ENCODE measurements around the gene STH. TPM values are rescaled to one million over a fixed set of nuclear protein-coding genes. Genes with fewer than 3 reads are reported as not detected.

STH gene
- total and polyA plus RNA-seq, 9 of the 15 experiments (the other 6 are each of a cell fraction or from before 2014, with no cell fraction given): not detected

GRCh38 chr17:45964634-45965033 is 34.4 kb upstream of the STH start:
- no peak overlapping the region for H3K4me2 ChIP-seq (ENCODE audit: insufficient read depth, low read length)
- H3K4me3 ChIP-seq: no peak overlapping the region
- in situ Hi-C loops (cut with MboI) (no loop called here), intact Hi-C loops (cut with micrococcal nuclease) (no loop called here)
- 0 out of 2 replicates have a peak, but pooled peaks cover 3% of the 10 kb centered on the region for H4K20me1 ChIP-seq (replicated peaks; ENCODE audit: control insufficient read depth, insufficient read depth, low read length)
- FAIRE-seq: no peak
- 0% methylated on average over 2 of the region's 4 CpGs for WGBS (ENCODE audit: insufficient coverage, low coverage, missing lambda C conversion rate)
- no peak for ATAC-seq
- no peaks in the 10 kb centered on the region; a peak in 2 of 5 replicates for H3K4me1 ChIP-seq (replicated peaks in 1 of 2; ENCODE audit: control insufficient read depth in 2 of 2, insufficient read depth in 2 of 2, low read length in 2 of 2)
- no peak overlapping the region for H2AFZ ChIP-seq (ENCODE audit: low read depth, low read length)
- no peaks in the 10 kb centered on the region for H3K9me3 ChIP-seq (replicated peaks; ENCODE audit: control insufficient read depth, insufficient read depth, low read depth, low read length)
- H3K79me2 ChIP-seq (ENCODE audit: control insufficient read depth, insufficient read depth, low read length): no peaks in the 10 kb centered on the region
- no peak for DNase-seq (ENCODE audit: extremely low read depth in 1 of 4, low spot score in 3 of 4)
- H3K27ac ChIP-seq (ENCODE audit: extremely low read depth, low read depth, low read length): no peak overlapping the region
- POLR2A ChIA-PET: no interaction called here
- H3K9me1 ChIP-seq (ENCODE audit: control insufficient read depth, insufficient read depth, low read length): no peaks in the 10 kb centered on the region
- TF ChIP-seq POU5F1 (IDR thresholded peaks at IDR 0.05; ENCODE audit: borderline replicate concordance, low read depth, low read length, partially characterized antibody): no peak
- BruUV-seq (replicated peaks): no TSS peak
- no peak overlapping the region for H3K9ac ChIP-seq (ENCODE audit: insufficient read depth in 1 of 2, low read depth in 2 of 2, low read length in 2 of 2)
- peaks cover 21 to 49% of the 10 kb centered on the region in 2 experiments for H3K27me3 ChIP-seq (ENCODE audit: control insufficient read depth in 2 of 2, insufficient read depth in 2 of 2, low read length in 2 of 2)
- H3K36me3 ChIP-seq (ENCODE audit: control insufficient read depth, insufficient read depth, low read length): no peaks in the 10 kb centered on the region
- CTCF ChIA-PET (ENCODE audit: low intra/inter-chr PET ratio): no interaction called here

- BruUV-seq (replicated peaks): no TSS peak
- H3K9me3 ChIP-seq (replicated peaks; ENCODE audit: control insufficient read depth, insufficient read depth, low read depth, low read length): no peaks in the 10 kb centered on the region
- H4K20me1 ChIP-seq (replicated peaks; ENCODE audit: control insufficient read depth, insufficient read depth, low read length): 0 out of 2 replicates have a peak, but pooled peaks cover 3% of the 10 kb centered on the region
- H3K36me3 ChIP-seq (ENCODE audit: control insufficient read depth, insufficient read depth, low read length): no peaks in the 10 kb centered on the region
- FAIRE-seq (no peak), DNase-seq (ENCODE audit: extremely low read depth in 1 of 4, low spot score in 3 of 4) (no peak), ATAC-seq (no peak)
- ChIA-PET CTCF (ENCODE audit: low intra/inter-chr PET ratio) (no interaction called here), POLR2A (no interaction called here)
- 0% methylated on average over 4 of the region's 4 CpGs for WGBS (ENCODE audit: insufficient coverage, low coverage, missing lambda C conversion rate)
- intact Hi-C loops (cut with micrococcal nuclease) (no loop called here), in situ Hi-C loops (cut with MboI) (no loop called here)
- TF ChIP-seq, protein P1, sequence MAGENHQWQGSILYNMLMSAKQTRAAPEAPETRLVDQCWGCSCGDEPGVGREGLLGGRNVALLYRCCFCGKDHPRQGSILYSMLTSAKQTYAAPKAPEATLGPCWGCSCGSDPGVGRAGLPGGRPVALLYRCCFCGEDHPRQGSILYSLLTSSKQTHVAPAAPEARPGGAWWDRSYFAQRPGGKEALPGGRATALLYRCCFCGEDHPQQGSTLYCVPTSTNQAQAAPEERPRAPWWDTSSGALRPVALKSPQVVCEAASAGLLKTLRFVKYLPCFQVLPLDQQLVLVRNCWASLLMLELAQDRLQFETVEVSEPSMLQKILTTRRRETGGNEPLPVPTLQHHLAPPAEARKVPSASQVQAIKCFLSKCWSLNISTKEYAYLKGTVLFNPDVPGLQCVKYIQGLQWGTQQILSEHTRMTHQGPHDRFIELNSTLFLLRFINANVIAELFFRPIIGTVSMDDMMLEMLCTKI (IDR thresholded peaks at IDR 0.05; ENCODE audit: partially characterized antibody): no peak
- no peak for TF ChIP-seq ARNT (IDR thresholded peaks at IDR 0.05)
- no peak for TF ChIP-seq NUFIP1 (IDR thresholded peaks at IDR 0.05; ENCODE audit: partially characterized antibody)
- TF ChIP-seq, protein P2, sequence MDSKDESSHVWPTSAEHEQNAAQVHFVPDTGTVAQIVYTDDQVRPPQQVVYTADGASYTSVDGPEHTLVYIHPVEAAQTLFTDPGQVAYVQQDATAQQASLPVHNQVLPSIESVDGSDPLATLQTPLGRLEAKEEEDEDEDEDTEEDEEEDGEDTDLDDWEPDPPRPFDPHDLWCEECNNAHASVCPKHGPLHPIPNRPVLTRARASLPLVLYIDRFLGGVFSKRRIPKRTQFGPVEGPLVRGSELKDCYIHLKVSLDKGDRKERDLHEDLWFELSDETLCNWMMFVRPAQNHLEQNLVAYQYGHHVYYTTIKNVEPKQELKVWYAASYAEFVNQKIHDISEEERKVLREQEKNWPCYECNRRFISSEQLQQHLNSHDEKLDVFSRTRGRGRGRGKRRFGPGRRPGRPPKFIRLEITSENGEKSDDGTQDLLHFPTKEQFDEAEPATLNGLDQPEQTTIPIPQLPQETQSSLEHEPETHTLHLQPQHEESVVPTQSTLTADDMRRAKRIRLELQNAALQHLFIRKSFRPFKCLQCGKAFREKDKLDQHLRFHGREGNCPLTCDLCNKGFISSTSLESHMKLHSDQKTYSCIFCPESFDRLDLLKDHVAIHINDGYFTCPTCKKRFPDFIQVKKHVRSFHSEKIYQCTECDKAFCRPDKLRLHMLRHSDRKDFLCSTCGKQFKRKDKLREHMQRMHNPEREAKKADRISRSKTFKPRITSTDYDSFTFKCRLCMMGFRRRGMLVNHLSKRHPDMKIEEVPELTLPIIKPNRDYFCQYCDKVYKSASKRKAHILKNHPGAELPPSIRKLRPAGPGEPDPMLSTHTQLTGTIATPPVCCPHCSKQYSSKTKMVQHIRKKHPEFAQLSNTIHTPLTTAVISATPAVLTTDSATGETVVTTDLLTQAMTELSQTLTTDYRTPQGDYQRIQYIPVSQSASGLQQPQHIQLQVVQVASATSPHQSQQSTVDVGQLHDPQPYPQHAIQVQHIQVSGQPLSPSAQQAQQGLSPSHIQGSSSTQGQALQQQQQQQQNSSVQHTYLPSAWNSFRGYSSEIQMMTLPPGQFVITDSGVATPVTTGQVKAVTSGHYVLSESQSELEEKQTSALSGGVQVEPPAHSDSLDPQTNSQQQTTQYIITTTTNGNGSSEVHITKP (IDR thresholded peaks at IDR 0.05; ENCODE audit: partially characterized antibody): no peak
- no peak for TF ChIP-seq ZNF436 (CRISPR knock-in tag; IDR thresholded peaks at IDR 0.05)
- TF ChIP-seq HDAC2 (IDR thresholded peaks at IDR 0.05): no peak
- TF ChIP-seq TARDBP (IDR thresholded peaks at IDR 0.05): no peak
- TF ChIP-seq ZBTB8A (IDR thresholded peaks at IDR 0.05; ENCODE audit: partially characterized antibody): no peak
- no peak for TF ChIP-seq ZNF444 (CRISPR knock-in tag; IDR thresholded peaks at IDR 0.05)
- TF ChIP-seq THRA (IDR thresholded peaks at IDR 0.05): no peak
- H3K4me1 ChIP-seq (replicated peaks in 1 of 2; ENCODE audit: control insufficient read depth in 2 of 2, insufficient read depth in 2 of 2, low read length in 2 of 2): no peaks in the 10 kb centered on the region; a peak in 2 of 5 replicates
- no peaks in the 10 kb centered on the region for H3K9me1 ChIP-seq (ENCODE audit: control insufficient read depth, insufficient read depth, low read length)
- peaks cover 21 to 42% of the 10 kb centered on the region in 2 experiments for H3K27me3 ChIP-seq (ENCODE audit: control insufficient read depth in 2 of 2, insufficient read depth in 2 of 2, low read length in 2 of 2)
- no peak overlapping the region for H3K4me3 ChIP-seq
- no peak overlapping the region for H2AFZ ChIP-seq (ENCODE audit: low read depth, low read length)
- no peak overlapping the region for H3K27ac ChIP-seq (ENCODE audit: extremely low read depth, low read depth, low read length)
- no peaks in the 10 kb centered on the region for H3K79me2 ChIP-seq (ENCODE audit: control insufficient read depth, insufficient read depth, low read length)
- no peak overlapping the region for H3K9ac ChIP-seq (ENCODE audit: insufficient read depth in 1 of 2, low read depth in 2 of 2, low read length in 2 of 2)
- no peak overlapping the region for H3K4me2 ChIP-seq (ENCODE audit: insufficient read depth, low read length)
Measured at GRCh38 chr17:45965812-45966211, 33.2 kb upstream of the STH start.

All from K562 (cell line).